Liver (tissue), 9 donors: ENCODE measurements around the gene PSD4. TPM values are rescaled to one million over a fixed set of nuclear protein-coding genes. Genes with fewer than 3 reads are reported as not detected.

Experiments used
- DNase-seq: peaks from one replicate; pipeline ENCODE4 v3.0.0-alpha.2; 2017; ENCODE audit warnings: low spot score
- H3K27ac ChIP-seq, 2 donors: one replicate each; pipeline ENCODE4 v1.7.0; 2013; ENCODE audit warnings: inconsistent platforms in 2 of 2, low read length in 2 of 2, control low read depth in 1 of 2, low read depth in 1 of 2, mild to moderate bottlenecking in 1 of 2
- H3K27me3 ChIP-seq, 4 donors: one replicate each; pipeline versions ENCODE4 v1.6.1 to v1.7.0; 2013; ENCODE audit warnings: low read length in 3 of 4, inconsistent platforms in 1 of 4, mild to moderate bottlenecking in 1 of 4, moderate library complexity in 1 of 4; ENCODE audit not compliant: control insufficient read depth in 4 of 4, insufficient read depth in 4 of 4
- H3K36me3 ChIP-seq, 4 donors: one replicate each; pipeline versions ENCODE4 v1.6.1 to v1.7.0; 2013; ENCODE audit warnings: low read length in 3 of 4, mild to moderate bottlenecking in 3 of 4, low read depth in 1 of 4, moderate library complexity in 1 of 4; ENCODE audit not compliant: control insufficient read depth in 4 of 4, insufficient read depth in 3 of 4
- H3K4me1 ChIP-seq, 4 donors: one replicate each; pipeline versions ENCODE4 v1.6.1 to v1.7.0; 2013; ENCODE audit warnings: low read length in 3 of 4, mild to moderate bottlenecking in 3 of 4, moderate library complexity in 1 of 4; ENCODE audit not compliant: control insufficient read depth in 4 of 4, insufficient read depth in 4 of 4
- H3K4me3 ChIP-seq, 3 donors: one replicate each; pipeline versions ENCODE4 v1.6.1 to v1.7.0; 2013; ENCODE audit warnings: low read length in 3 of 3, control low read depth in 1 of 3, low read depth in 1 of 3, mild to moderate bottlenecking in 1 of 3
- H3K9ac ChIP-seq, 2 donors: one replicate each; pipeline ENCODE4 v1.7.0; 2013; ENCODE audit warnings: low read length in 2 of 2, mild to moderate bottlenecking in 2 of 2, moderate library complexity in 2 of 2, control low read depth in 1 of 2, low read depth in 1 of 2
- H3K9me3 ChIP-seq, 4 donors: one replicate each; pipeline versions ENCODE4 v1.6.1 to v1.7.0; 2013; ENCODE audit warnings: low read length in 3 of 4; ENCODE audit not compliant: control insufficient read depth in 4 of 4
- EGR1 ChIP-seq, 2 donors: IDR thresholded peaks; 2 replicates each; pipeline ENCODE4 v1.6.1; 2016 to 2018; ENCODE audit warnings: antibody characterized with exemption in 2 of 2, low read depth in 2 of 2
- FOXA1 ChIP-seq: IDR thresholded peaks from 2 replicates; pipeline ENCODE4 v1.6.1; 2016; ENCODE audit warnings: antibody characterized with exemption
- FOXA2 ChIP-seq: IDR thresholded peaks from 2 replicates; pipeline ENCODE4 v1.6.1; 2016; ENCODE audit warnings: antibody characterized with exemption
- GABPA ChIP-seq, 2 donors: IDR thresholded peaks in 1 of 2; conservative IDR thresholded peaks in 1 of 2; 2 replicates each; pipeline ENCODE4 v1.6.1; 2016; ENCODE audit warnings: antibody characterized with exemption in 2 of 2, mild to moderate bottlenecking in 1 of 2, moderate library complexity in 1 of 2
- HNF4A ChIP-seq, 2 donors: conservative IDR thresholded peaks; 2 replicates each; pipeline ENCODE4 v1.6.1; 2016; ENCODE audit warnings: antibody characterized with exemption in 2 of 2, mild to moderate bottlenecking in 2 of 2
- HNF4G ChIP-seq: IDR thresholded peaks from 2 replicates; pipeline ENCODE4 v1.6.1; 2016; ENCODE audit warnings: antibody characterized with exemption
- JUND ChIP-seq, 2 donors: IDR thresholded peaks; 2 replicates each; pipeline ENCODE4 v1.6.1; 2016; ENCODE audit warnings: antibody characterized with exemption in 2 of 2
- NR2F2 ChIP-seq: IDR thresholded peaks from 2 replicates; pipeline ENCODE4 v1.6.1; 2016; ENCODE audit warnings: antibody characterized with exemption
- RAD21 ChIP-seq, 2 donors: IDR thresholded peaks; 2 replicates each; pipeline ENCODE4 v1.6.1; 2016; ENCODE audit warnings: antibody characterized with exemption in 2 of 2, mild to moderate bottlenecking in 2 of 2
- RXRA ChIP-seq, 2 donors: IDR thresholded peaks; 2 replicates each; pipeline ENCODE4 v1.6.1; 2017 to 2018; ENCODE audit warnings: antibody characterized with exemption in 2 of 2, mild to moderate bottlenecking in 1 of 2
- SP1 ChIP-seq: IDR thresholded peaks from 2 replicates; pipeline ENCODE4 v1.6.1; 2018; ENCODE audit warnings: antibody characterized with exemption, mild to moderate bottlenecking
- TAF1 ChIP-seq: conservative IDR thresholded peaks from 2 replicates; pipeline ENCODE4 v1.6.1; 2016; ENCODE audit warnings: antibody characterized with exemption, mild to moderate bottlenecking
- YY1 ChIP-seq: IDR thresholded peaks from 2 replicates; pipeline ENCODE4 v1.6.1; 2016; ENCODE audit warnings: antibody characterized with exemption, mild to moderate bottlenecking
- WGBS: extraction: QIAGEN DNeasy Blood & Tissue Kit; methylation state at CpG from one replicate; pipeline ENCODE4 v1.1.7; 2013; 5-methylcytosine and 5-hydroxymethylcytosine counted together
- polyA plus RNA-seq, 2 donors: library from polyadenylated mRNA; stranded (reverse) in 1 of 2; unstranded in 1 of 2; fragments of 200-250 nt in 1 of 2; fragments of >200 nt in 1 of 2; fragmentation: Nextera tagmentation in 1 of 2; extraction: Ambion mirVana in 1 of 2; gene quantifications; one replicate each; pipeline versions ENCODE4 v1.2.1 to v1.2.3, GENCODE V29; 2013 to 2015
- total RNA-seq, 2 donors: library from RNA; depleted of rRNA; stranded (reverse); fragments of >200 nt; gene quantifications; one replicate each; pipeline ENCODE4 v1.2.3, GENCODE V29; 2014
- TF ChIP-seq, protein P1 (sequence below): IDR thresholded peaks from 2 replicates; pipeline ENCODE4 v1.6.1; 2016; ENCODE audit warnings: antibody characterized with exemption
- TF ChIP-seq, protein P2 (sequence below): fragments of 150-350 bp; IDR thresholded peaks from 2 replicates; pipeline ENCODE4 v1.5.1; 2017; ENCODE audit warnings: improper control_type of control experiment, low read depth, low read length; ENCODE audit not compliant: missing input control
- TF ChIP-seq, protein P3 (sequence below): IDR thresholded peaks from 2 replicates; pipeline ENCODE4 v1.6.1; 2016; ENCODE audit warnings: antibody characterized with exemption
- TF ChIP-seq, protein P4 (sequence below): IDR thresholded peaks from 2 replicates; pipeline ENCODE4 v1.6.1; 2016; ENCODE audit warnings: antibody characterized with exemption, mild to moderate bottlenecking
- TF ChIP-seq, protein P5 (sequence below): IDR thresholded peaks from 2 replicates; pipeline ENCODE4 v1.6.1; 2016; ENCODE audit warnings: antibody characterized with exemption
- donor health status: healthy.
- donor health status: healthy.
- donor health status: healthy.
- donor health status: healthy.
- donor health status: healthy.

PSD4 gene
- total and polyA plus RNA-seq, 4 donors = 16.4 to 83.2 (median 34.4) TPM

DNA sequence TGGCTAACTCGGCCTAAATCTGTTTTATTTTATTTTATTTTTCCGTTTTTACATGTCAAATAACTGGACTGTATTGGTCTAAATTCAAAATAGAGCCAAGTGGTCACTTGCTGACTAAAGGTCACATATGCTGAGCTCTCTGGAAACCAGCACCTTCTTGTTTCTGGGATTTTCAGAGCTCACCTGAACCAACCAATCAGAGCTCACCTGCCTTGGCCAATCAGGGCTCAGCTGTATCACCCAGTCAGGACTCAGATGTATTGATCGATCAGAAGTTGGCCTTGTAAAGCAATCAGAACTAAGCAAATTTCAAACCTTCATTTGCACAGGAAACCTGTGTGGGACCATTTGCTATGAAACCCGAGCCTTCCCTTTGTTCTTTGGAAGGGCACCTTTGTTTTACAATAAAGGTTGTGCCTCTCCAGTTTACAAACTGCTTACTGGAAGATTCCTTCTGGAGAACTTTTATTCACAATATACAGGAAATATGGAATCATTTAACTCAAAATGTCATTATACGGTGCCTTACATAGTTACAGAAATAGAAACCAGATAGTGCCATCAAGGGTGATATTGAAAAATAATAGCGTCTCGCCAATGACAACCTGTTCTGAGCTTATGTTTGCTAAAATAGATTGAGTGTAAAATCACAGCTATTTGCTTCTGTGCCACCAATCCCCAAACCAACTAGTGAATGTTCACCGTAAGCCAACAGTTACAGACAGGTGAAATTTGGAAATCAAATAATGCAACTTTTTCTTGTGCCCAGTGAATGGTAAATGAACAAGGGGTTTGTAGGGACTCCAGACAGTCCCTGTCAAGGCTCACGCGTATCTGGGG lies 17.3 kb upstream of the PSD4 start:
- H3K9ac ChIP-seq = peak overlapping the region; percentile 42 to 87
- peak; percentile 92 for TF ChIP-seq TAF1
- no peak for TF ChIP-seq EGR1 (IDR thresholded peaks at IDR 0.05; ENCODE audit: low read depth in 2 of 2)
- TF ChIP-seq RXRA (IDR thresholded peaks at IDR 0.05) = peak in 1 of 2 donors; percentile 64
- peak; percentile 78 for TF ChIP-seq YY1
- TF ChIP-seq, protein P1, sequence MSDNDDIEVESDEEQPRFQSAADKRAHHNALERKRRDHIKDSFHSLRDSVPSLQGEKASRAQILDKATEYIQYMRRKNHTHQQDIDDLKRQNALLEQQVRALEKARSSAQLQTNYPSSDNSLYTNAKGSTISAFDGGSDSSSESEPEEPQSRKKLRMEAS = peak; percentile 74
- TF ChIP-seq, protein P2, sequence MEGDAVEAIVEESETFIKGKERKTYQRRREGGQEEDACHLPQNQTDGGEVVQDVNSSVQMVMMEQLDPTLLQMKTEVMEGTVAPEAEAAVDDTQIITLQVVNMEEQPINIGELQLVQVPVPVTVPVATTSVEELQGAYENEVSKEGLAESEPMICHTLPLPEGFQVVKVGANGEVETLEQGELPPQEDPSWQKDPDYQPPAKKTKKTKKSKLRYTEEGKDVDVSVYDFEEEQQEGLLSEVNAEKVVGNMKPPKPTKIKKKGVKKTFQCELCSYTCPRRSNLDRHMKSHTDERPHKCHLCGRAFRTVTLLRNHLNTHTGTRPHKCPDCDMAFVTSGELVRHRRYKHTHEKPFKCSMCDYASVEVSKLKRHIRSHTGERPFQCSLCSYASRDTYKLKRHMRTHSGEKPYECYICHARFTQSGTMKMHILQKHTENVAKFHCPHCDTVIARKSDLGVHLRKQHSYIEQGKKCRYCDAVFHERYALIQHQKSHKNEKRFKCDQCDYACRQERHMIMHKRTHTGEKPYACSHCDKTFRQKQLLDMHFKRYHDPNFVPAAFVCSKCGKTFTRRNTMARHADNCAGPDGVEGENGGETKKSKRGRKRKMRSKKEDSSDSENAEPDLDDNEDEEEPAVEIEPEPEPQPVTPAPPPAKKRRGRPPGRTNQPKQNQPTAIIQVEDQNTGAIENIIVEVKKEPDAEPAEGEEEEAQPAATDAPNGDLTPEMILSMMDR = no peak
- TF ChIP-seq FOXA2 = no peak
- TF ChIP-seq HNF4G = peak; percentile 36
- peak; percentile 90 for TF ChIP-seq SP1
- peak in 1 of 2 donors; percentile 8 for TF ChIP-seq GABPA (IDR thresholded peaks at IDR 0.05 in 1 of 2, conservative IDR thresholded peaks at IDR 0.05 in 1 of 2)
- peak in 1 of 2 donors; percentile 28 for TF ChIP-seq JUND (IDR thresholded peaks at IDR 0.05)
- TF ChIP-seq NR2F2 = no peak
- peak; percentile 77 to 80 for TF ChIP-seq HNF4A (conservative IDR thresholded peaks at IDR 0.05)
- TF ChIP-seq FOXA1 = no peak
- TF ChIP-seq, protein P3, sequence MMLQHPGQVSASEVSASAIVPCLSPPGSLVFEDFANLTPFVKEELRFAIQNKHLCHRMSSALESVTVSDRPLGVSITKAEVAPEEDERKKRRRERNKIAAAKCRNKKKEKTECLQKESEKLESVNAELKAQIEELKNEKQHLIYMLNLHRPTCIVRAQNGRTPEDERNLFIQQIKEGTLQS = no peak
- TF ChIP-seq, protein P4, sequence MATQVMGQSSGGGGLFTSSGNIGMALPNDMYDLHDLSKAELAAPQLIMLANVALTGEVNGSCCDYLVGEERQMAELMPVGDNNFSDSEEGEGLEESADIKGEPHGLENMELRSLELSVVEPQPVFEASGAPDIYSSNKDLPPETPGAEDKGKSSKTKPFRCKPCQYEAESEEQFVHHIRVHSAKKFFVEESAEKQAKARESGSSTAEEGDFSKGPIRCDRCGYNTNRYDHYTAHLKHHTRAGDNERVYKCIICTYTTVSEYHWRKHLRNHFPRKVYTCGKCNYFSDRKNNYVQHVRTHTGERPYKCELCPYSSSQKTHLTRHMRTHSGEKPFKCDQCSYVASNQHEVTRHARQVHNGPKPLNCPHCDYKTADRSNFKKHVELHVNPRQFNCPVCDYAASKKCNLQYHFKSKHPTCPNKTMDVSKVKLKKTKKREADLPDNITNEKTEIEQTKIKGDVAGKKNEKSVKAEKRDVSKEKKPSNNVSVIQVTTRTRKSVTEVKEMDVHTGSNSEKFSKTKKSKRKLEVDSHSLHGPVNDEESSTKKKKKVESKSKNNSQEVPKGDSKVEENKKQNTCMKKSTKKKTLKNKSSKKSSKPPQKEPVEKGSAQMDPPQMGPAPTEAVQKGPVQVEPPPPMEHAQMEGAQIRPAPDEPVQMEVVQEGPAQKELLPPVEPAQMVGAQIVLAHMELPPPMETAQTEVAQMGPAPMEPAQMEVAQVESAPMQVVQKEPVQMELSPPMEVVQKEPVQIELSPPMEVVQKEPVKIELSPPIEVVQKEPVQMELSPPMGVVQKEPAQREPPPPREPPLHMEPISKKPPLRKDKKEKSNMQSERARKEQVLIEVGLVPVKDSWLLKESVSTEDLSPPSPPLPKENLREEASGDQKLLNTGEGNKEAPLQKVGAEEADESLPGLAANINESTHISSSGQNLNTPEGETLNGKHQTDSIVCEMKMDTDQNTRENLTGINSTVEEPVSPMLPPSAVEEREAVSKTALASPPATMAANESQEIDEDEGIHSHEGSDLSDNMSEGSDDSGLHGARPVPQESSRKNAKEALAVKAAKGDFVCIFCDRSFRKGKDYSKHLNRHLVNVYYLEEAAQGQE = peak; percentile 89
- peak in 1 of 2 donors; percentile 48 for TF ChIP-seq RAD21 (IDR thresholded peaks at IDR 0.05)
- TF ChIP-seq, protein P5, sequence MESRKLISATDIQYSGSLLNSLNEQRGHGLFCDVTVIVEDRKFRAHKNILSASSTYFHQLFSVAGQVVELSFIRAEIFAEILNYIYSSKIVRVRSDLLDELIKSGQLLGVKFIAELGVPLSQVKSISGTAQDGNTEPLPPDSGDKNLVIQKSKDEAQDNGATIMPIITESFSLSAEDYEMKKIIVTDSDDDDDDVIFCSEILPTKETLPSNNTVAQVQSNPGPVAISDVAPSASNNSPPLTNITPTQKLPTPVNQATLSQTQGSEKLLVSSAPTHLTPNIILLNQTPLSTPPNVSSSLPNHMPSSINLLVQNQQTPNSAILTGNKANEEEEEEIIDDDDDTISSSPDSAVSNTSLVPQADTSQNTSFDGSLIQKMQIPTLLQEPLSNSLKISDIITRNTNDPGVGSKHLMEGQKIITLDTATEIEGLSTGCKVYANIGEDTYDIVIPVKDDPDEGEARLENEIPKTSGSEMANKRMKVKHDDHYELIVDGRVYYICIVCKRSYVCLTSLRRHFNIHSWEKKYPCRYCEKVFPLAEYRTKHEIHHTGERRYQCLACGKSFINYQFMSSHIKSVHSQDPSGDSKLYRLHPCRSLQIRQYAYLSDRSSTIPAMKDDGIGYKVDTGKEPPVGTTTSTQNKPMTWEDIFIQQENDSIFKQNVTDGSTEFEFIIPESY = peak; percentile 40
- peaks cover 2 to 42% (median 22%) of the 10 kb centered on the region in 4 donors for H3K4me1 ChIP-seq
- 23% methylated on average over 10 of the region's 10 CpGs for WGBS
- peak overlapping the region; percentile 31 to 96 (median 47) for H3K4me3 ChIP-seq
- H3K9me3 ChIP-seq = no peaks in the 10 kb centered on the region
- DNase-seq = no peak
- peak overlapping the region; percentile 77 to 85 for H3K27ac ChIP-seq
- H3K36me3 ChIP-seq = no peaks in the 10 kb centered on the region
- no peaks in the 10 kb centered on the region for H3K27me3 ChIP-seq
